ENCODE data around the gene GLT1D1. TPM values are rescaled to one million over a fixed set of nuclear protein-coding genes. Genes with fewer than 3 reads are reported as not detected.

The GLT1D1 gene
- total RNA-seq, 3 donors from 2014 or later, result 0.16 to 0.73 (median 0.33) TPM

DNA sequence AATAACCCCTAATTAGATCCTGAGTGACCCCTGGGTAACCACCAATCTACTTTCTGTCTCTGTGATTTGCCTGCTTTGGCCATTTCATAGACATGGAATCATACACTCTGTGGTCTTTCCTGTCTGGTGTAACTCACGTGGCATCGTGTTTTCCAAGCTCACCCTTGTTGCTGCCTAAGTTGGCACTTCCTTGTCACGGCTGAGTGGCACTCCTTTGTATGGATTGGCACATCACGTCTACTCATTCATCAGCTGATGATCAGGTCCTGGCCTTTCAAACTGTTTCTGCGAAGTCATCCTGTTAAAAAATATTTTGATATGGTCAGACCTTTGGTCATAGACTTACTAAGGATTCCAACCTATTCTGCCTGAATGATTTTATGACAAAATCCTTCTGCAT, 87.7 kb downstream of the GLT1D1 start:
- H3K27me3 ChIP-seq, result no peaks in the 10 kb centered on the region
- no peaks in the 10 kb centered on the region for H3K9me3 ChIP-seq
- H3K36me3 ChIP-seq, result no peaks in the 10 kb centered on the region
- TF ChIP-seq, protein P1, sequence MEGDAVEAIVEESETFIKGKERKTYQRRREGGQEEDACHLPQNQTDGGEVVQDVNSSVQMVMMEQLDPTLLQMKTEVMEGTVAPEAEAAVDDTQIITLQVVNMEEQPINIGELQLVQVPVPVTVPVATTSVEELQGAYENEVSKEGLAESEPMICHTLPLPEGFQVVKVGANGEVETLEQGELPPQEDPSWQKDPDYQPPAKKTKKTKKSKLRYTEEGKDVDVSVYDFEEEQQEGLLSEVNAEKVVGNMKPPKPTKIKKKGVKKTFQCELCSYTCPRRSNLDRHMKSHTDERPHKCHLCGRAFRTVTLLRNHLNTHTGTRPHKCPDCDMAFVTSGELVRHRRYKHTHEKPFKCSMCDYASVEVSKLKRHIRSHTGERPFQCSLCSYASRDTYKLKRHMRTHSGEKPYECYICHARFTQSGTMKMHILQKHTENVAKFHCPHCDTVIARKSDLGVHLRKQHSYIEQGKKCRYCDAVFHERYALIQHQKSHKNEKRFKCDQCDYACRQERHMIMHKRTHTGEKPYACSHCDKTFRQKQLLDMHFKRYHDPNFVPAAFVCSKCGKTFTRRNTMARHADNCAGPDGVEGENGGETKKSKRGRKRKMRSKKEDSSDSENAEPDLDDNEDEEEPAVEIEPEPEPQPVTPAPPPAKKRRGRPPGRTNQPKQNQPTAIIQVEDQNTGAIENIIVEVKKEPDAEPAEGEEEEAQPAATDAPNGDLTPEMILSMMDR (IDR thresholded peaks at IDR 0.05), result no peak
- no peak for TF ChIP-seq POLR2A (IDR thresholded peaks at IDR 0.05)
- TF ChIP-seq POLR2AphosphoS5 (IDR thresholded peaks at IDR 0.05), result no peak
- no peak overlapping the region for H3K4me3 ChIP-seq
- H3K27ac ChIP-seq, result no peak overlapping the region
- no peaks in the 10 kb centered on the region for H3K4me1 ChIP-seq
- DNase-seq (ENCODE audit: low spot score in 2 of 2), result no peak
- intact Hi-C loops (cut with DNase I; ENCODE audit: low total_unique reads), result no loop called here

DNA sequence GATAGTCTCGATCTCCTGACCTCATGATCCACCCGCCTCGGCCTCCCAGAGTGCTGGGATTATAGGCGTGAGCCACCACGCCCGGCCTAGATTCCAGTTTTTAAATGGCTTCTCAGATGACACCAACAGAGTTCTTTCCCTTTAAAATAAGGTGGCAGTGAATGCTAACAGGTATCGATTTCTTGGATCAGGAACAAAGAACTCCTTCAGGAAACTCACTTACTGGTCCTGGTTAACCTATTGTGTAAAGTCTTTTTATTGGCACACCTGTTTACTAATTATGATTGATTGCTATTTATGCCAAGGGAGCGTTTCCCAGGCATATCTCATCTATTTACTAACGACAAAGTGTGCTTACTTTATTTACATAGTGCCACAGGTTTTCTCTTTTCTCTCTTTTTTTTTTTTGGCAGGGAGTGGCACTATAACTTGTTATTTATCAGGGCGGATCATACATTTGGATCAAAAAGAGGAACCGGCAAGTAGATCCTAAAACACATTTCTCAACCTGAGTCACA, 89.7 kb downstream of the GLT1D1 start:
- no peak for DNase-seq (ENCODE audit: low spot score in 2 of 2)
- TF ChIP-seq, protein P1 (IDR thresholded peaks at IDR 0.05), result no peak
- TF ChIP-seq POLR2A (IDR thresholded peaks at IDR 0.05), result no peak
- TF ChIP-seq POLR2AphosphoS5 (IDR thresholded peaks at IDR 0.05), result no peak
- Histone ChIP-seq H3K4me3 (no peak overlapping the region), H3K9me3 (no peaks in the 10 kb centered on the region), H3K36me3 (no peaks in the 10 kb centered on the region), H3K27ac (no peak overlapping the region), H3K27me3 (no peaks in the 10 kb centered on the region), H3K4me1 (no peaks in the 10 kb centered on the region)
- intact Hi-C loops (cut with DNase I; ENCODE audit: low total_unique reads), result no loop called here

GRCh38 chr12:128944956-128945355, 91.7 kb downstream of the GLT1D1 start:
- H3K36me3 ChIP-seq, result no peaks in the 10 kb centered on the region
- H3K4me1 ChIP-seq, result no peaks in the 10 kb centered on the region
- intact Hi-C loops (cut with DNase I; ENCODE audit: low total_unique reads), result no loop called here
- H3K27me3 ChIP-seq, result no peaks in the 10 kb centered on the region
- H3K4me3 ChIP-seq, result no peak overlapping the region
- no peak overlapping the region for H3K27ac ChIP-seq
- no peak for DNase-seq (ENCODE audit: low spot score in 2 of 2)
- TF ChIP-seq POLR2AphosphoS5 (IDR thresholded peaks at IDR 0.05), result no peak
- no peak for TF ChIP-seq POLR2A (IDR thresholded peaks at IDR 0.05)
- TF ChIP-seq, protein P1 (IDR thresholded peaks at IDR 0.05), result no peak
- no peaks in the 10 kb centered on the region for H3K9me3 ChIP-seq

DNA sequence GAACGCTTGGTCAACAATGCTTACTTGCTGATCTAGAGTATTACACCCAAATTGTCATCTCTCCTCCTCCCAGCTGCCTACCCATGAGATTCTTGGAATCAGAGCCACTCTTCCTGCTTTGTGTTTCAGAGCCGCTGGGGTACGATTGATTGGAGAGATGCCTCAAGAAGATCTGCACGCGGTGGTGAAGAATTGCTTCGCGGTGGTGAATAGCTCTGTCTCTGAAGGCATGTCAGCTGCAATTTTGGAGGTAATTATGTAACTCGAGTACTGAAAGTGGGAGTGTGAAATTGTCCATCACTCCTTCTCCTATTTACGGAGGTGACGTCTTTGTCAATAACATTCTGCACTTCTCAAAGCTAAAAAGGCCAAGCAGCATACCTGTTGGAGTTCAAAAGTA, 93.9 kb downstream of the GLT1D1 start:
- TF ChIP-seq POLR2AphosphoS5 (IDR thresholded peaks at IDR 0.05) (no peak), POLR2A (IDR thresholded peaks at IDR 0.05) (no peak)
- TF ChIP-seq, protein P1 (IDR thresholded peaks at IDR 0.05), result no peak
- intact Hi-C loops (cut with DNase I; ENCODE audit: low total_unique reads), result no loop called here

GRCh38 chr12:128949086-128949485, 95.8 kb downstream of the GLT1D1 start:
- DNase-seq (ENCODE audit: low spot score in 2 of 2), result no peak
- intact Hi-C loops (cut with DNase I; ENCODE audit: low total_unique reads), result no loop called here
- Histone ChIP-seq H3K36me3 (no peaks in the 10 kb centered on the region), H3K27me3 (no peaks in the 10 kb centered on the region), H3K4me3 (no peak overlapping the region), H3K4me1 (no peaks in the 10 kb centered on the region), H3K9me3 (no peaks in the 10 kb centered on the region), H3K27ac (no peak overlapping the region)
- TF ChIP-seq, protein P1 (IDR thresholded peaks at IDR 0.05), result no peak
- TF ChIP-seq POLR2A (IDR thresholded peaks at IDR 0.05), result no peak
- TF ChIP-seq POLR2AphosphoS5 (IDR thresholded peaks at IDR 0.05), result no peak

More for the DNA sequence above, 93.9 kb downstream of the GLT1D1 start:
- no peaks in the 10 kb centered on the region for H3K4me1 ChIP-seq
- no peaks in the 10 kb centered on the region for H3K27me3 ChIP-seq
- H3K9me3 ChIP-seq, result no peaks in the 10 kb centered on the region
- DNase-seq (ENCODE audit: low spot score in 2 of 2), result no peak
- H3K36me3 ChIP-seq, result no peaks in the 10 kb centered on the region
- no peak overlapping the region for H3K4me3 ChIP-seq
- no peak overlapping the region for H3K27ac ChIP-seq

Data from breast epithelium (tissue), 4 donors.